Subcutaneous abdominal adipose tissue (tissue), 5 donors: ENCODE data around the gene STK35.

Experiments used
- H3K27ac ChIP-seq: one replicate; pipeline ENCODE4 v1.7.0; 2013; ENCODE audit warnings: low read depth, mild to moderate bottlenecking, inconsistent platforms, low read length, moderate library complexity
- H3K27me3 ChIP-seq, 5 donors: one replicate each; pipeline ENCODE4 v1.7.0; 2013; ENCODE audit warnings: low read length in 5 of 5, inconsistent platforms in 1 of 5; ENCODE audit not compliant: control insufficient read depth in 5 of 5, insufficient read depth in 4 of 5
- H3K36me3 ChIP-seq, 5 donors: one replicate each; pipeline ENCODE4 v1.7.0; 2013; ENCODE audit warnings: low read length in 5 of 5; ENCODE audit not compliant: control insufficient read depth in 5 of 5, insufficient read depth in 5 of 5
- H3K4me1 ChIP-seq, 5 donors: one replicate each; pipeline ENCODE4 v1.7.0; 2013; ENCODE audit warnings: low read length in 5 of 5, mild to moderate bottlenecking in 3 of 5, moderate library complexity in 1 of 5; ENCODE audit not compliant: control insufficient read depth in 5 of 5, insufficient read depth in 5 of 5
- H3K4me3 ChIP-seq, 5 donors: one replicate each; pipeline ENCODE4 v1.7.0; 2013; ENCODE audit warnings: low read length in 5 of 5, low read depth in 1 of 5
- H3K9ac ChIP-seq, 5 donors: one replicate each; pipeline ENCODE4 v1.7.0; 2013; ENCODE audit warnings: low read length in 5 of 5, mild to moderate bottlenecking in 4 of 5, moderate library complexity in 3 of 5
- H3K9me3 ChIP-seq, 5 donors: one replicate each; pipeline ENCODE4 v1.7.0; 2013; ENCODE audit warnings: low read length in 5 of 5; ENCODE audit not compliant: control insufficient read depth in 5 of 5
- donor health status: healthy.
- donor health status: healthy.
- donor health status: healthy.
- donor health status: healthy.
- donor health status: healthy.

Gene STK35

DNA sequence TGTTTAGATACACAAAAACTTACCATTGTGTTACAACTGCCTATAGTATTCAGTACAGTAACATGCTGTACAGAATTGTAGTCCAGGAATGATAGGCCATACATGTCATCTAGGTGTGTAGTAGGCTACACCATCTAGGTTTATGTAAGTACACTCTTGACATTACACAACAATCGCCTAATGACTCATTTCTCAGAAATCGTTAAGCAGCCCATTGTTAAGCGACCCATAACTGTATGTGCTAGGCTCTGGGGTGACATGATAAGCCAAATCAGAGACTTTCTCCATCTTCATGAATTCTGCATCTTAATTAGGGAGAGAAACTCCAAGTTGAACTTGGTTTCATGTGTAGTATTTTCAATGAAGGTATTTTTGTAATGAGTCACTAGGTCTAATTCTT, 17.2 kb downstream of the STK35 start:
- H3K4me1 ChIP-seq: peaks cover 2 to 39% (median 30%) of the 10 kb centered on the region in 5 donors
- no peaks in the 10 kb centered on the region for H3K27me3 ChIP-seq
- no peak overlapping the region for H3K4me3 ChIP-seq
- H3K9ac ChIP-seq: no peak overlapping the region
- H3K27ac ChIP-seq: no peak overlapping the region
- peaks cover 9 to 39% (median 23%) of the 10 kb centered on the region in 5 donors for H3K36me3 ChIP-seq
- no peaks in the 10 kb centered on the region for H3K9me3 ChIP-seq

- H3K27ac ChIP-seq: no peak overlapping the region
Observed at GRCh38 chr20:2122936-2123335, 21.3 kb downstream of the STK35 start.

GRCh38 chr20:2123720-2124119, 22.1 kb downstream of the STK35 start:
- Histone ChIP-seq H3K27me3 (no peaks in the 10 kb centered on the region), H3K9me3 (no peaks in the 10 kb centered on the region), H3K9ac (no peak overlapping the region), H3K27ac (no peak overlapping the region), H3K4me1 (peaks cover 10 to 52% (median 43%) of the 10 kb centered on the region in 5 donors), H3K4me3 (no peak overlapping the region), H3K36me3 (peaks cover under 1 to 11% (median 6%) of the 10 kb centered on the region in 5 donors)

More at GRCh38 chr20:2122936-2123335, 21.3 kb downstream of the STK35 start:
- no peaks in the 10 kb centered on the region for H3K27me3 ChIP-seq
- H3K4me3 ChIP-seq: no peak overlapping the region
- H3K9me3 ChIP-seq: no peaks in the 10 kb centered on the region
- peaks cover 10 to 52% (median 43%) of the 10 kb centered on the region in 5 donors for H3K4me1 ChIP-seq
- H3K9ac ChIP-seq: no peak overlapping the region
- peaks cover 4 to 15% (median 6%) of the 10 kb centered on the region in 5 donors for H3K36me3 ChIP-seq

GRCh38 chr20:2124564-2125213, 23.1 kb downstream of the STK35 start:
- H3K4me3 ChIP-seq: no peak overlapping the region
- peaks cover 10 to 44% (median 43%) of the 10 kb centered on the region in 5 donors for H3K4me1 ChIP-seq
- H3K27ac ChIP-seq: peak overlapping the region; percentile 78
- no peaks in the 10 kb centered on the region for H3K27me3 ChIP-seq
- no peak overlapping the region for H3K9ac ChIP-seq
- peaks cover 0 to 9% (median 5%) of the 10 kb centered on the region in 5 donors for H3K36me3 ChIP-seq
- H3K9me3 ChIP-seq: no peaks in the 10 kb centered on the region

DNA sequence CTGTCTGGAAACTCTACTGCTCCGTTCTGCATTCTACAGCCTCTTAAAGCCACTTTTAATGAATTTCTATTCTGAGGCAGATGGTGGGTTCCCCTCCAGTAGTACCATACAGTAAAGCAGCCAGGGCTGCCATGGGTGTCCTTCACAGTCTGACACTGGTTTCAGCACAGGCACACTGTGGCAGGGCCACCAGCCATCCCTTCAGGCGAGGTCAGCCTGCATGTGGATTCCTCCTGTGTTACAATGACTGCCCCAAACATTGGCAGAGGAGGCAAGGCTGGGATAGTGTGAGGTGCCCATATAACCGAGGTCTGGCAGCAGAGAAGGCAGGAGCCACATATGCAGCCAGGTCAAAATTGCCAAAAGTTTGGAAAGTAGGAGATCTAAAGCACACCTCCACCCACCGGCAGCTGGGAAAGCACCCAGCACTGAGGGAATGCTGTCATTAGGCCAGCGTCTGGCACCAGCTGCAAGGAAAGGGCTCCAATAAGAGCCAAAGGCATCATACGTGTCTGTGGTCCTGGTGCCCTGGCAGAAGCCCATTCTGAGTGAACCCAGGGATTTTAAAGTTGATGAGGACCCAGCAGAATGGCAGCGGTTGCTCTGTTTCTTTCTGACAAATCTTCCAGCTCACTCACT, 24.0 kb downstream of the STK35 start:
- peak overlapping the region; percentile 78 for H3K27ac ChIP-seq
- no peaks in the 10 kb centered on the region for H3K27me3 ChIP-seq
- peaks cover 0 to 9% (median 5%) of the 10 kb centered on the region in 5 donors for H3K36me3 ChIP-seq
- no peak overlapping the region for H3K4me3 ChIP-seq
- peak overlapping the region in 2 of 5 donors; percentile 22 to 25 for H3K9ac ChIP-seq
- H3K4me1 ChIP-seq: peaks cover 10 to 53% (median 40%) of the 10 kb centered on the region in 5 donors
- no peaks in the 10 kb centered on the region for H3K9me3 ChIP-seq

DNA sequence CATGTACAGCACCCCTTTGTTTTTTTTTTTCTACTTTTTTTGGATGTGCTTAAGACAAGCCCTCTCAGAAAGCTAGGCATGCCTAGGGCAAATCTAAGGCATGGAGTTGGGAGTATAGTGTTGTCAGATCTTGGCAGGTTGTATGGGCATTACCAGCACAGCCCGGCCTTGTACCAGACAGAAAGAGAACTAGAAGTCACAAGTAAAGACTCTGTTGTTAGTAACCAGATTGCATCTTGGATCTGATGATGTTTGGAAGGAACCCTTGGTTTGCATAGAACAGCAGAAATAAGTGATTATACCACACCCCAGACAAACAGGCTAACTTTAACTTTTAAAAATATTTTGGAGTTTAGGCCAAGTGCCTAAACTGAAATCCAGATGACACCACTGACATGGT, 25.6 kb downstream of the STK35 start:
- Histone ChIP-seq H3K4me1 (peaks cover 10 to 57% (median 43%) of the 10 kb centered on the region in 5 donors), H3K4me3 (no peak overlapping the region), H3K27me3 (no peaks in the 10 kb centered on the region), H3K9me3 (no peaks in the 10 kb centered on the region), H3K9ac (no peak overlapping the region), H3K27ac (peak overlapping the region; percentile 85), H3K36me3 (peaks cover 0 to 9% (median 5%) of the 10 kb centered on the region in 5 donors)

- H3K4me1 ChIP-seq: peaks cover 11 to 62% (median 52%) of the 10 kb centered on the region in 5 donors
- no peak overlapping the region for H3K27ac ChIP-seq
- H3K27me3 ChIP-seq: no peaks in the 10 kb centered on the region
- H3K4me3 ChIP-seq: no peak overlapping the region
- peaks cover 0 to 9% (median 5%) of the 10 kb centered on the region in 5 donors for H3K36me3 ChIP-seq
- H3K9me3 ChIP-seq: no peaks in the 10 kb centered on the region
- no peak overlapping the region for H3K9ac ChIP-seq
Observed at GRCh38 chr20:2128542-2128941, 26.9 kb downstream of the STK35 start.

GRCh38 chr20:2130062-2130591, 28.5 kb downstream of the STK35 start:
- Histone ChIP-seq H3K27ac (peak overlapping the region; percentile 13), H3K4me3 (no peak overlapping the region), H3K9me3 (no peaks in the 10 kb centered on the region), H3K36me3 (peaks cover 0 to 9% (median 5%) of the 10 kb centered on the region in 5 donors), H3K9ac (no peak overlapping the region), H3K4me1 (peaks cover 10 to 68% (median 53%) of the 10 kb centered on the region in 5 donors), H3K27me3 (no peaks in the 10 kb centered on the region)

DNA sequence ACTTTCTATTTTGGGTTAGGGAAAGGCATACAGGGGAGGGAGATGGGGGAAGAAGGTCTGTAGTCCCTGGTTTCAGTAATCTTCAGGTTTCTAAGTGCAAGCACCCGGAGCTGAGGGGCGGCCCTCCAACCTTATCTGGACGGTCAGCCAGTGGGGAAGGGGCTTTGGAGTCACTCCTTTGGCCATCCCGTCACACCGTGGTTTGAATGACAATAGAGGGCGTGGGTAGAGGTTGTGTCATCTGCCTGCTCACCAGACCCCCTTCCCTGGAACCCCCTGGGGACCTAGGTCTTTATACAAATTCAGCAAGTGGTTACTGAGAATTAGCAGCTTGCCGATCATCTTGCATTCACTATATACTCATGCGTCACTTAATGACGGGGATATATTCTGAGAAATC, 29.1 kb downstream of the STK35 start:
- peaks cover 0 to 9% (median 5%) of the 10 kb centered on the region in 5 donors for H3K36me3 ChIP-seq
- peaks cover 7 to 68% (median 53%) of the 10 kb centered on the region in 5 donors for H3K4me1 ChIP-seq
- H3K27ac ChIP-seq: peak overlapping the region; percentile 13
- no peaks in the 10 kb centered on the region for H3K27me3 ChIP-seq
- H3K9me3 ChIP-seq: no peaks in the 10 kb centered on the region
- no peak overlapping the region for H3K9ac ChIP-seq
- no peak overlapping the region for H3K4me3 ChIP-seq

DNA sequence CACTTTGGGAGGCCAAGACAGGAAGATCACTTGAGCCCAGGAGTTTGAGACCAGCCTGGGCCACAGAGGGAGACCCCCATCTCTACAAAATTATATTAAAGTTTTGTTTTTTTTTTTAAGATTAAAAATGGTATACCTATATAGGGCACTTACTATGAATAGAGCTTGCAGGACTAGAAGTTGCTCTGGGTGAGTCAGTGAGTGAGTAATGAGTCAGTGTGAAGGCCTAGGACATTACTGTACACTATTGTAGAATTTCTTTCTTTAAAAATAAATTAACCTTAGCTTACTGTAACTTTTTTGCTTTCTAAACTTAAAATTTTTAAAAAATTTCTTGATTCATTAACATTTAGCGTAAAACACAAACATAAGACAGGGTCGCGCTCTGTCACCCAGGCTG, 29.7 kb downstream of the STK35 start:
- Histone ChIP-seq H3K4me3 (no peak overlapping the region), H3K27ac (peak overlapping the region; percentile 40), H3K4me1 (peaks cover 6 to 67% (median 51%) of the 10 kb centered on the region in 5 donors), H3K27me3 (no peaks in the 10 kb centered on the region), H3K9ac (no peak overlapping the region), H3K9me3 (no peaks in the 10 kb centered on the region), H3K36me3 (peaks cover 0 to 9% (median 5%) of the 10 kb centered on the region in 5 donors)
